GM13977 (cell line): ENCODE results near the gene DCXR.

Source experiments
- DNase-seq: peaks from one replicate; pipeline ENCODE4 v3.0.0; 2012; ENCODE audit warnings: low spot score
- in situ Hi-C: fragments of 300-500 bp; cut with MboI; formaldehyde crosslinking; loops from one replicate; pipeline ENCODE4 v1.12.0; 2022; ENCODE audit warnings: low sequenced_read_pairs, low pct_unique_long_range_greater_than_20kb, mixed read lengths, inconsistent platforms; ENCODE audit not compliant: unreplicated experiment
- TF ChIP-seq, protein P1 (sequence below): IDR thresholded peaks from 2 replicates; pipeline ENCODE4 v1.5.1; 2012; ENCODE audit warnings: mild to moderate bottlenecking, control low read depth; ENCODE audit not compliant: insufficient read depth; ENCODE audit errors: extremely low read depth, missing control alignments

Gene DCXR

DNA sequence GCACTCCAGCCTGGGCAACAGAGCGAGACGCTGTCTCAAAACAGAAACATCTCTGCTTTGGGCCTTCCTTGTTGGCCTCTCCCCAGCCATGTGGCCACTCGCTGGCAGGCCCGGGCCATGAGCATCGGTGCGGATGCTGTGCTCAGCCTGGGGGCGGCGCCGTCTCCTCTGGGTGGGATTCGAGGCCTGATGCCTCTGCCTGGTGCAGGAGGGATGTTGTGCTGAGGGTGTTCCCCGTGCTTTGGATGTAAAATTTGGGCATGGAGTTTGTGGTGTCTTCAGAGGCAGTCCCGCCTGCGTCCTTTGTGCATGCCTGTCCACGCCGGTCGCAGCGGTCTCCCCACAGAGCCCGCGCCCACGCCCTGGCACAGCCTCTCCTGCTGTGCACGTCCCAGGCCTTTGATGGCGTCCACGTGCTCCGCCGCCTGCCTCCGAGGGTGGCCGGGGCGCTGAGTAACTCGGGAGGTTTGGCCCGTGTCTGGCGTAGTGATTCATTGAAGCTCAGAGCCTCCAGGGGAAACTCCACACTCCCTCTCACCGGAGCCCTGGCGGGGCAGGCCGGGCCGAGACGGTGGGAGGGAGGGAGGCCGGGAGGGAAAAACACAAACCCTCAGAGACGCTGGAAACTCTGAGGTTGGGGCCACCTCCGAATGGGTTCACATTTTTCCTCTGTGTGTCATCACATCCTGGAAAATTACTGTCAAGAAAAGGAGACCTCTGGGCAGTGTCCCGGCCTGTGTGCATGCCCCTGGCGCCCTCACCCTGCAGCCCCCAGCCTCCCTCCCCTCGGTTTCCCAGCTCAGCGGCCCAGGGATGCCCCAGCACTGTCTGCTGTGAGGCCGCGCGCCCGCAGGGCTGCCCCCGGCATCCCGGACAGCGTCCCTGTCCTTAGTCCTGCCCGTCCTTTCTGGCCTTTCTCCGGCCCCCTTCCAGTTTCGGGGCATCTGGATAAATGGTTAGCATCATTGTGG lies 33.8 kb downstream of the DCXR start:
- DNase-seq: no peak
- in situ Hi-C loops: no loop called here
- TF ChIP-seq, protein P1, sequence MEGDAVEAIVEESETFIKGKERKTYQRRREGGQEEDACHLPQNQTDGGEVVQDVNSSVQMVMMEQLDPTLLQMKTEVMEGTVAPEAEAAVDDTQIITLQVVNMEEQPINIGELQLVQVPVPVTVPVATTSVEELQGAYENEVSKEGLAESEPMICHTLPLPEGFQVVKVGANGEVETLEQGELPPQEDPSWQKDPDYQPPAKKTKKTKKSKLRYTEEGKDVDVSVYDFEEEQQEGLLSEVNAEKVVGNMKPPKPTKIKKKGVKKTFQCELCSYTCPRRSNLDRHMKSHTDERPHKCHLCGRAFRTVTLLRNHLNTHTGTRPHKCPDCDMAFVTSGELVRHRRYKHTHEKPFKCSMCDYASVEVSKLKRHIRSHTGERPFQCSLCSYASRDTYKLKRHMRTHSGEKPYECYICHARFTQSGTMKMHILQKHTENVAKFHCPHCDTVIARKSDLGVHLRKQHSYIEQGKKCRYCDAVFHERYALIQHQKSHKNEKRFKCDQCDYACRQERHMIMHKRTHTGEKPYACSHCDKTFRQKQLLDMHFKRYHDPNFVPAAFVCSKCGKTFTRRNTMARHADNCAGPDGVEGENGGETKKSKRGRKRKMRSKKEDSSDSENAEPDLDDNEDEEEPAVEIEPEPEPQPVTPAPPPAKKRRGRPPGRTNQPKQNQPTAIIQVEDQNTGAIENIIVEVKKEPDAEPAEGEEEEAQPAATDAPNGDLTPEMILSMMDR: no peak

DNA sequence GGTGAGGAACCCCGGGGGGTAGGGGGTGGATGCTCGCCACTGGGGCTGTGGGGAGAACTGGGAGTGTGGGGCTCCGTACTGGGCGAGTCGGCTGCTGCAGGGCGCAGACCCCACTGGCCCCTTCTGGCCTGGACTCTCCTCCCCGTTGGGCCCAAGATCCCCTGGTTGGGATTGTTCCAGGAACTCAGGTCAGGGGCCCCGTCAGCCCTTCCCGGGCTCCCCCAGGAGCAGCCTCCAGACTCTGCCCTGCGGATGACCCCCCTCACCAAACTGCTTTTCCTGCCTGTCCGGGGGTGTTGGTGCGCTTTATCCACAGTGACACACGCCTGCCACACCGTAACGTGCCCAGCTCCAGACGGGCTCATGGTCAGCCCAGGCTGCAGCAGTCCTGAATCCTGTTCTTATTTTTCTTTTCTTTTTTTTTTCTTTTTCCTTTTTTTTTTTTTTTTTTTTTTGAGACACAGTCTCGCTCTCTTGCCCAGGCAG lies 35.9 kb downstream of the DCXR start:
- in situ Hi-C loops: no loop called here
- DNase-seq: no peak

DNA sequence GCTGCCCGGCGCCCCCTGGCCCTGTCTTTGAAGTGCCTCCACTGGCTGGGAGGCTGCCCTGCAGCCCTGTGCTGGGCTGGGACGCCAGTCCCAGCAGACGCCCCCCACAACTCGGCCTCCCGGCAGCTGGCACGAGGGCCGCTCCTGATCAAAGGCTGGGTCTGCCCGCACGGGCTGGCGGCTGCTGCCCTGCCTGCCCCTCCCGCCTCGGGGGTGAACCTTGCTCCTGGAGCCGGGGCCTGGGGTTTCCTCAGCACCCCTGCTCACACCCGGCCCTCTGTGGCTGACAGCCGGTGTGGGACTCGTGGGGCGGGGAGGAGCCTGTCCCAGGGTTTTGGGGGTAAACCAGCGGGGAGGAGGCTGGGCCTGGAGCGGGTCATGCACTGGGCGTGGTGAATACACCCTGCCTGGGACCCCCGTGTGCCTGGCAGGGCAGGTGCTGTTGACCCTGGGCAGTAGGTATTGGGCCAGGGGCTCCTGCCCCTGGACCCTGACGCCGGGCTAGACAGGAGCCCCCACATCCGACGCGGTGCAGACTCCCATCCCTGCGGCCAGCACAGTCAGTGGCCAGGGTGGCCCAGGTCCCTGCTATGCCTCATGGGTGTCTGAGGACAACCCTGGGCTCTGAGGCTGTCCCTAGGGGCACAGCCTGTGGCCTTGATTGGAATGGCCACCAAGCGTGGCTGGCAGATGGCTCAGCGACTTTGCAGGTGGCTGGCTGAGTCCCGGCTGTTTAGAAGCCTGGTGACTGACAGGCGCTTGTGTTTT lies 36.5 kb downstream of the DCXR start:
- in situ Hi-C loops: no loop called here
- no peak for DNase-seq
- TF ChIP-seq, protein P1: no peak

More for the DNA sequence above, 35.9 kb downstream of the DCXR start:
- TF ChIP-seq, protein P1: no peak

DNA sequence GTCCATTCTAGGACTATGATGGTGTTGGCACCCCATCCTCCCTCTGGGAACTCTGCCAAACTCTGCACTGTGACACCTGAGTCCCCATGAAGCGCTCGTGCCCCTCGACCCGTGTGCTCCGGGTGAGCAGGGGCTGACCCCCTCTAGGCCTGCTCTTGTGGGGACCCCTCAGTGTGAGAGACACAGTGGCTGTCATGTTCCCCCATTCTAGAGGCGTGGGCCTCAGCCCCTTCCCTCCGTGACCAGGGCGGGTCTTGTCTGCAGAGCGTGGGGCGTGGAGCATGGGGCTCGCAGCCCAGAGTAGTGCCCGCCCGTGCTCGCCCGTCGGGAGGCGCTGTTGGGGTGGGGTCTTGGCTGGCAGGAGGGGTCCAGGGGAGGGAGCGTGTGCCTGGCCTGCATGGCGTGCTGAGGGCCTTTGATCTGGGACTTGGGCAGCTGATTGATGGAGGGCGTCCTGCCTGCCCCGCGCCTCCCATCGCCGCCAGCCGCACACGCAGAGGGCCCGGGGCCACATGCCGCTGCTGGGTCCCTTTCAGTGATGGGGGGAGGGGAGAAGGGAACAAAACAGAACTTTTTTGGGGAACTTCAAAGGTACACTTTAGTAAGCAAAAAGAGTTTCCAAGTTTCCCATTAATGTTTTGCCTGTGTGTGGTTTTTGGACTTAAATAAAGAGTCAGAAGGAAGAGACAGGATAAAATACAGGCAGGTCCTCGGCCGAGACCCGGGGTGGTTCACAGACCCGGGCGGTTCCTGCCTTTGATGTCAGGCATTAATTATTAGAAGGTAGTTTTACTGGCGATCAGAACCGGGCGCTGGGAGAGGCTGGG lies 37.3 kb downstream of the DCXR start:
- in situ Hi-C loops: no loop called here
- TF ChIP-seq, protein P1: no peak
- DNase-seq: no peak

DNA sequence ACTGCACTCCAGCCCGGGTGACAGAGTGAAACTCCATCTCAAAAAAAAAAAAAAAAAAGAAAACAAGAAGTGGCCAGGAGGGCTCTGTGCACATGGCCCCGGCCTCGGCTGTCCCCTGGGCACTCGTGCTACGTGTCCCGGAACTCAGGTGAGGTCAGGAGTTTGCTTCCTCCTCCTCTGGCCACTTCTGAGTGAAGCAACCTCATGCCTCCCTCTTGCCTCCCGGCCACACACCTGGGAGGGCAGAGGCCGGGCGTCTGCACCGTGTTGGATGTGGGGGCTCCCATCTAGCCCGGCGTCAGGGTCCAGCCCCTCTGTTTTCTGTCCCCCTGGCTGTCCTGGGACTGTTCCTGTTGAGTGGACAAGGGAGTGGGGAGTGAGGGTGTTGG lies 37.9 kb downstream of the DCXR start:
- in situ Hi-C loops: no loop called here
- DNase-seq: no peak
- TF ChIP-seq, protein P1: no peak
